Activated naive CD4-positive, alpha-beta T cell treated with anti-CD3 and anti-CD28 coated beads, Interleukin-2, amount 50 U/mL, for 72 hours (primary cell): ENCODE measurements around the gene KANSL1. TPM values are rescaled to one million over a fixed set of nuclear protein-coding genes. Genes with fewer than 3 reads are reported as not detected.
"Not testable (repeated sequence)": the region's sequence is repeated elsewhere in the genome, so short reads cannot be mapped to it uniquely, and the experiment has no call there.

ENCODE experiments used
- ATAC-seq, 2 donors: fragments of 150-1000 bp; cut with Tn5 transposase; 2 replicates each; pipeline ENCODE4 v1.10.0; 2021; ENCODE audit warnings: mild to moderate bottlenecking in 2 of 2, moderate library complexity in 2 of 2
- DNase-seq, 2 donors: peaks; one replicate each; pipeline ENCODE4 v3.0.0; 2021 to 2022; ENCODE audit warnings: low spot score in 2 of 2
- H3K27ac Mint-ChIP-seq, 2 donors: one replicate each; pipeline ENCODE4 v1.8.0; 2022; ENCODE audit warnings: mild to moderate bottlenecking in 2 of 2, mixed read lengths in 2 of 2
- H3K36me3 Mint-ChIP-seq, 2 donors: one replicate each; pipeline ENCODE4 v1.8.0; 2022; ENCODE audit warnings: mixed read lengths in 2 of 2
- H3K9me3 Mint-ChIP-seq, 2 donors: one replicate each; pipeline ENCODE4 v1.8.0; 2022; ENCODE audit warnings: mixed read lengths in 2 of 2
- total RNA-seq, 2 donors: library from RNA; stranded (reverse); gene quantifications; one replicate each; pipeline ENCODE4 v1.2.3, GENCODE V29; 2022

Gene KANSL1
- total RNA-seq, 2 donors from 2014 or later, result 74.7 to 87.3 TPM

GRCh38 chr17:46117850-46118696, 75.2 kb downstream of the KANSL1 start:
- DNase-seq, result no peak
- no peak for ATAC-seq
- H3K27ac Mint-ChIP-seq, result no peak overlapping the region
- H3K36me3 Mint-ChIP-seq, result peaks cover 0 to 3% of the 10 kb centered on the region in 2 donors
- peaks cover 0 to 4% of the 10 kb centered on the region in 2 donors for H3K9me3 Mint-ChIP-seq

DNA sequence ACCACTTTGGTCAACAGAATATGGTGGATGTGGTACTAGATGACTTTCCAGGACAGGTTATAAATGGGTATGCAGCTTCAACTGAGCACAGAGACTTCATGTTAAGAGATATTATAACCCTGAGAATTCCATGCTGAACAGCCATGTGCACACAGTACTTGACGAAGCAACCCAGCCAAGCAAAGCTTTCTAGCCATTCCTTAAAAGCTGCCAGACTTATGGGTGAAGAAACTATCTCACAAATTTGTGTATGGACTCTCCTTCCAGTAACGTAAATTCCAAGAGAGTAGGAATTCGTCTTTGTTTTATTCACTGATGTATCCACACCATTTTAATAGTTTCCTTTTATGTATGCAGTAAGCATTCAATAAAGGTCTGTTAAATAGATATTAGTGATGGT, 76.1 kb downstream of the KANSL1 start:
- peaks cover 0 to 9% of the 10 kb centered on the region in 2 donors for H3K36me3 Mint-ChIP-seq
- H3K9me3 Mint-ChIP-seq, result peaks cover 0 to 4% of the 10 kb centered on the region in 2 donors
- DNase-seq, result no peak
- no peak overlapping the region for H3K27ac Mint-ChIP-seq
- ATAC-seq, result no peak

GRCh38 chr17:46115699-46116098, 77.5 kb downstream of the KANSL1 start:
- H3K27ac Mint-ChIP-seq, result no peak overlapping the region
- peaks cover 0 to 9% of the 10 kb centered on the region in 2 donors for H3K36me3 Mint-ChIP-seq
- DNase-seq, result no peak
- no peak for ATAC-seq
- peaks cover 0 to 4% of the 10 kb centered on the region in 2 donors for H3K9me3 Mint-ChIP-seq

GRCh38 chr17:46111236-46111635, 82.0 kb downstream of the KANSL1 start:
- not testable (repeated sequence) for ATAC-seq, DNase-seq, H3K9me3 Mint-ChIP-seq, H3K27ac Mint-ChIP-seq, H3K36me3 Mint-ChIP-seq

- DNase-seq, result no peak
- no peak overlapping the region for H3K27ac Mint-ChIP-seq
Observed at GRCh38 chr17:46110219-46110618, 83.0 kb downstream of the KANSL1 start.

DNA sequence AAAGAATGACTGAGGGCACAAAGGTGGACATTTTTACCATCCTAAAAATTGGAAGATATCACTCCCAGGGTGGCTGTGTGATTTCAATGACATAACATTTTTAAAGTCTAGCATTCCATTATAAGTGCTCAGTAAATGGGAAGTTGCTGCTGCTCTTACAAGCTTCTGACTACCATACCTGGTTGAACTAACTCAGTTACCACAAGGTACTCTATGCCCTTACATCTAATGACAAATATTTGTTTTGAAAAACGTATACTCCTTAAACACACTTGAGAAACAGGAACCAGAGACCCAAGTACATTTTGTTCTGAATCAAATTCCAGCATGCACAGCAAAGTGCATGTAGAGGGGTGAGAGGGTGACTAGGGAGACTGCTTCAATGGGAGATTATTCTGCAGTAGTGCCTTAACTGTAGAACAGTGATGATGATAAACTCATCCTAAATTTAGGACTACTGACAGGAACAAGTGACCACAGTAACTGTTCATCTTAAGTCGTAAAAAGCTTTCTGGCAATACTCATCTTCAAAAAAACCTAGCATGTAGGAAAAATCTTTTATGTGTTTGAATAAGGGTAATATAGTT, 83.5 kb downstream of the KANSL1 start:
- Mint-ChIP-seq H3K36me3 (peaks cover 0 to 9% of the 10 kb centered on the region in 2 donors), H3K9me3 (no peaks in the 10 kb centered on the region)
- ATAC-seq, result no peak

More at GRCh38 chr17:46110219-46110618, 83.0 kb downstream of the KANSL1 start:
- H3K9me3 Mint-ChIP-seq, result no peaks in the 10 kb centered on the region
- H3K36me3 Mint-ChIP-seq, result peaks cover 0 to 9% of the 10 kb centered on the region in 2 donors
- no peak for ATAC-seq

GRCh38 chr17:46108550-46109110, 84.6 kb downstream of the KANSL1 start:
- peak in 1 of 2 donors; percentile 49 for ATAC-seq
- peak overlapping the region in 1 of 2 donors; percentile 4 for H3K27ac Mint-ChIP-seq

More for the DNA sequence above, 83.5 kb downstream of the KANSL1 start:
- no peak for DNase-seq
- no peak overlapping the region for H3K27ac Mint-ChIP-seq

DNA sequence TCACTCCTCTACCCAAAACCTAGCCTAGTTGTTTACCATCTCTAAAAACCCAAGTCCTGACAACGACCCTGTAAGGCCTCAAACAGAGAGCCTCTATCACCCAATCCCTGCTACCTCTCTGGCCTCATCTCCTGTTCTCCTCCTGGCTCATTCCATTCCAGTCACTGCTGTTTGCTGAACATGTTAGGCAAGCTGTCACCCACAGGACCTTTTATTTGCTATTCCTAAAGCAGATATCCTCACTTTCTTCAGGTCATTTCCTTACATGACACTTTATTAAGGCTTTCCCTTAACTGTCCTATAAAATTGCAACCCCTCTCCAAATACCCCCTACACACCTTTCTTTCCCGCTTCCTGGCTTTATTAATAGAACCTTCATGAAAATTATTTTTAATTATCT, 85.1 kb downstream of the KANSL1 start:
- Mint-ChIP-seq H3K9me3 (no peaks in the 10 kb centered on the region), H3K27ac (peak overlapping the region in 1 of 2 donors; percentile 4)

More at GRCh38 chr17:46108550-46109110, 84.6 kb downstream of the KANSL1 start:
- Mint-ChIP-seq H3K9me3 (no peaks in the 10 kb centered on the region), H3K36me3 (peaks cover 0 to 9% of the 10 kb centered on the region in 2 donors)
- no peak for DNase-seq

DNA sequence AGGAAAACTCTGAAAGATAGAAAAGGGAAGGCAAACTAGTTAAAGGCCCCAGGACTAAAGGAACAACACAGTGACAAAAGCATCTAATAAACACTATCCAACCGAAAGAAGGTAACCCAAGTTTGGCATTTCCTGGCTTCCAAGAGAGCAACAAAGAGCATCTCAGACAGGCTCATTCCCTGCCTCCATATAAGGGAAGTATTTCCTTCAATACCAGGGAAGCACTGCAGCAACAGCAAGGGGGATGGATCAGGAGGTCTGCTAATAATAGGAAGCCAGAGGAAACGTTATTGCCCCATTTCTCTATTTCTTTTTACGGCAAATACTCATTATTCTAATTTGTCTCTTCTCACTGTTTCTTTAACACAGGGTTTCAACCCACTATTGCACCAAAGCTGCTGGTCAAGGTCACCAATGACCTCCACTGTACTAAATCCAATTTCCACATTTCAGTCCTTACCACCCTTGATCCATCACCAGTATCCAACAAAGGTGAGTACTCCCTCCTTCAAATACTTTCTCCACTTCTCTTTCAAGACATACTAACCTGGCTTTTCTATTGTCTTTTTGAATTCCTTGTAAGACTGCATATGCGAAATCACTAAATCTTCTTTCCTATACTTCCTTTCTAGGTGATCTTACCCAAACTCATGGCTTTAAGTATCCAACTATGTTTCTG, 86.1 kb downstream of the KANSL1 start:
- Mint-ChIP-seq H3K9me3 (no peaks in the 10 kb centered on the region), H3K36me3 (no peaks in the 10 kb centered on the region), H3K27ac (peak overlapping the region in 1 of 2 donors; percentile 4)
- no peak for DNase-seq
- no peak for ATAC-seq

More for the DNA sequence above, 85.1 kb downstream of the KANSL1 start:
- ATAC-seq (no peak), DNase-seq (no peak)
- peaks cover 0 to 6% of the 10 kb centered on the region in 2 donors for H3K36me3 Mint-ChIP-seq

DNA sequence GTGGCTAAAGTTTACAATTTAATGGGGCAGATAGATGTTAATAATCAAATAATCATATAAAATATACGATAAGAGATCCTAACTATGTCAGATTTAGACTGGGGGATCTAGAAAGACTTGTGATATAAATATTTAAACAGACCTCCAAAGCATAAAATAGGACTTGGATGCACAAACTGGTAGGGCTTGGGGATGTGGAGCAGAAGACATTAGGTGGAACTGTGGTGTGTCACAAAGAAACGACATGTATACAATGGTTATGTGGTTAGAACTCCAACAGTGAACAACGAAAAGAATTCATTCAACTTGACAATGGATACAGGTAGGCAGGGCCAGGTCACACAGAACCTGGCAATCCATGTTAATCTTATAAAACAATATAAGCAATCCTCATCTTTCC, 90.4 kb downstream of the KANSL1 start:
- H3K9me3 Mint-ChIP-seq, ATAC-seq, DNase-seq, H3K36me3 Mint-ChIP-seq: not testable (repeated sequence)
- H3K27ac Mint-ChIP-seq, result peak overlapping the region in 1 of 2 donors; percentile 63

GRCh38 chr17:46101785-46102617, 91.2 kb downstream of the KANSL1 start:
- peak overlapping the region in 1 of 2 donors; percentile 63 for H3K27ac Mint-ChIP-seq
- ATAC-seq, result peak in 1 of 2 donors; percentile 28
- H3K9me3 Mint-ChIP-seq, H3K36me3 Mint-ChIP-seq, DNase-seq: not testable (repeated sequence)

DNA sequence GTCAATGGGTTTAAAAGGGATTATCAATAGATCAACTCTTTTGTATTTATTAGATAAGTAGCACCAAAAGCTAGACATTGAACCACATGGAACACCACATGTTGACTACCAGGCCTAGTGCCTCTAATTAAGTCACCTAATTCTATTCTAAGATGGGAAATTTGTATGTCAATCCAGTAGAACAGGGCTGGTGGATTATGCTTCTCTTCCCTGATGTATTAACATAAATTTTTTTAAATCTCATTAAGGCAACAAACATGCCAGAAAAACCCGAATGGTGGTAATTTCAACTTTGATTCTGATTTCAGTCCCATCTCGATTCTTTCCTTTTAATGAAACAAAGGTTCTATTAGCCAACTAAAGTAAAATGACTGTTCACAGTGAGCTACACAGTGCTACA, 92.6 kb downstream of the KANSL1 start:
- DNase-seq (no peak), ATAC-seq (no peak)
- H3K9me3 Mint-ChIP-seq, result no peaks in the 10 kb centered on the region
- H3K36me3 Mint-ChIP-seq, result no peaks in the 10 kb centered on the region
- peak overlapping the region; percentile 10 to 70 for H3K27ac Mint-ChIP-seq

DNA sequence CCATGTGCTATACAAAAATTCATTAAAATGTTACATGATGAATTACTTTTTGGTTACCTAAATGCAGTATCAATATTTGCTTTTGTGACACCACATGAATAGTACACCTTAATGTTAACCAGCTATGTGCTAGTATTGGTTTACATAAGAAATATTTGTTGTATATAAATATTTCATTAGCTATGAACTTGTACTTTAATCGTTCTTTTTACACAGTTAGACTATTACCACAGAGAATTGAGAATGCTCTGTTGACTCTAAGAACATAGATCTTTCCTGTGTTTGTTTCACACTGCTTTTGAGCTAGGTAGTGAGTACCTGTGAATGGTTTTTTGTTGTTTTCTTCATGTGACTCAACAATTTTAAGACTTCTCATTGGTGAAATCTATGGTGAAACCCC, 93.4 kb downstream of the KANSL1 start:
- H3K36me3 Mint-ChIP-seq, result no peaks in the 10 kb centered on the region
- H3K27ac Mint-ChIP-seq, result no peak overlapping the region

GRCh38 chr17:46097497-46097896, 95.7 kb downstream of the KANSL1 start:
- Mint-ChIP-seq H3K9me3 (no peaks in the 10 kb centered on the region), H3K27ac (no peak overlapping the region), H3K36me3 (no peaks in the 10 kb centered on the region)
- DNase-seq, result no peak
- ATAC-seq, result no peak

More for the DNA sequence above, 93.4 kb downstream of the KANSL1 start:
- ATAC-seq (no peak), DNase-seq (no peak)
- no peaks in the 10 kb centered on the region for H3K9me3 Mint-ChIP-seq

DNA sequence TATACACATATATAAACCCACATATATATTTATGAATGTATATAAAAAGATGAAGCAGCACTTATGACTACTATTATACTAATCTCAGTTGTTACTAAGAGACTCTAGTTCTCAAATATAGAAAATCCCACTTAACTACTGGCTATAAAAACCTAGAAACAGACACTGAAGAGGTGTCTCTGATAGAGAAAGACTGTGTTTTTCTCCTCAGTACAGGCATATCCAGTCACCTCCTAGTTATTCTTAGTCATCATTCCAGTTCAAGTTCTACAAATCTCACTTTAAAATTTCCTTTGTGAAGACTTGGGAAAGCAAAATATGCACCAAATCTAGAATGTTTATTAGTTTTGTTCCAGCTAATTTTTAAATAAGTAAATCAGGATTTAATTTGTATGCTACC, 100.2 kb downstream of the KANSL1 start:
- Mint-ChIP-seq H3K9me3 (no peaks in the 10 kb centered on the region), H3K27ac (no peak overlapping the region), H3K36me3 (peaks cover 6 to 14% of the 10 kb centered on the region in 2 donors)
- no peak for DNase-seq
- no peak for ATAC-seq

DNA sequence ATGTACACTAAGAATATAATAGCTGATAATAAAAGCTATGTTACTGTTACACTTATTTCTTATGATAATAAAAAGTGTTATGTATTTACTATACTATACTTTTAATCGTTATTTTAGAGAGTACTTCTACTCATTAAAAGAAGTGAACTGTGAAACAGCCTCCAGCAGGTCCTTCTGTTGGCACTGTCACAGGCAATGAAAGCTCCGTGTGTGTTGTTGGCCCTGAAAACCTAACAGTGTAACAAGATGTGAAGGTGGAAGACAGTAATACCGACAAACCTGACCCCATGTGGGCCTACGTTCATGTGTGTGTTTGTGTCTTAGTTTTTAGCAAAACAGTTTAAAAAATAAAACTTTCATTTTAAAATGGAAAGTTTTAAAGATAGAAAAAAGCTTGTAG, 102.4 kb downstream of the KANSL1 start:
- Mint-ChIP-seq H3K9me3 (no peaks in the 10 kb centered on the region), H3K36me3 (peaks cover 6 to 14% of the 10 kb centered on the region in 2 donors), H3K27ac (no peak overlapping the region)
- DNase-seq (no peak), ATAC-seq (no peak)
